Skeletal muscle cell (primary cell): Measurements from ENCODE around the gene PPP1R13L.
A peak's percentile ranks its signal among the peaks of the same experiment; 100 is the strongest.

Experiments
- DNase-seq: peaks from one replicate; pipeline ENCODE4 v3.0.0-alpha.2; 2010; ENCODE audit warnings: low read depth
- H3K4me3 ChIP-seq: 2 replicates; pipeline ENCODE4 v1.5.1; 2011; ENCODE audit warnings: low read depth, mild to moderate bottlenecking, control low read depth, low read length, moderate library complexity

Gene PPP1R13L

DNA sequence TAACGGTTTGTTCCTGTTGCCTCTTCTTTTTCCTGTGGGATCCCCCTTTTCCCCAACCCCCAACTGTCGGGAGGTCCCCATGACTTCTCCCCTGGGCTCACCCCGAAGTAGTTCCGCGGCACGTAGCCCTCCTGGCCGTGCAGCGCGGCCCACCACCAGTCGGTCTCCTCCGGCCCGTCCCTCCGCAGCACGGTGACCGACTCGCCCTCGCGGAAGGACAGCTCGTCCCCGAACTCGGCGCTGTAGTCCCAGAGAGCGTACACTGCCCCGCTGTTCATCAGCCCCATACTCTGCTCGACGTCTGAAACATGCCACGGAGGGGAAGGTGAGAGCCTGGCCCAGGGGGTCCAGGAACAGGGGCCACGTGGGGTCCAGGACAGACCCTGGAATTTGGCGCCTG, 22.4 kb downstream of the PPP1R13L start:
- DNase-seq = no peak
- H3K4me3 ChIP-seq = no peak overlapping the region

DNA sequence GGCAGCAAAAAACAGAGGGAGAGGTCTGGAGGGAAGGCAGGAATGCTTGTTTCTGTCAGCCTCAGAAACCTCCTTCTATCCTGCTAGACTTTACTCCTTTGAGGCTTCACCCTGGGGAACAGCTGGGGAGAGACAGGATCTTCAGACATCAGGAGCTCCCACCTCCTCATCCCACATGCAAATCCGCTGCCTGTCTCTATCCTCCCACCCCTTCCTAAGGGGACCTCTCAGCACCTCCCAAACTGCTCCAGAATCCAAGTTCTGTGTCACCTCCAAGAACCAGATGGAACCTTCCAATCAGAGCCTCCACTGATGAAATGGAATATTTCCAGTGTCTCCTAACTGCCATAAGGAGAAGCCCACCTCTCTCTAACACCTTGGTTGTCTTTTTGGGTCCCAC, 24.8 kb downstream of the PPP1R13L start:
- no peak for DNase-seq
- no peak overlapping the region for H3K4me3 ChIP-seq

DNA sequence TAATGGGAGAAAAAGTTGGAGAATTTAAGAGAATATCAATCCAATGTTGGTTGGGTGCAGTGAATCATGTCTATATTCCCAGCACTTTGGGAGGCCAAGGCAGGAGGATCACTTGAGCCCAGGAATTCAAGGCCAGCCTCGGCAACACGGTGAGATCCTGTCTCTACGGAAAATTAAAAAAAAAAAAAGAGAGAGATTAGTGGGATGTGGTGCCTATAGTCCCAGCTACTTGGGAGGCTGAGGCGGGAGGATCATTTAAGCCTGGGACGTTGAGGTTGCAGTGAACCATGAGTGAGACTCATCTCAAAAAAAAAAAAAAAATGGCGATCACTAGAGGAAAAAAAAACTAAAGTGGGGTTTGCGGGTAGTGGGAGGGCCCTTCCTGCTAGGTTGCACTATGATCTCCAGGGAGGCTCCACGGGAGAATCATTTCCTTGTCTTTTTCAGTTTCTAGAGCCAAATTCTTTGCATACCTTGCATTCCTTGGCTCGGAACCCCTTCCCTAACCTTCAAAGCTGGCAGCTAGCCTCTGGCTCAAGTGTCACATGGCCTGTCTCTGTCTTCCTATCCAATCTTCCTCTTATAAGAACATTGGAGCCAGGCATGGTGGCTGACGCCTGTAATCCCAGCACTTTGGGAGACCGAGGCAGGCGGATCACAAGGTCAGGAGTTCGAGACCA, 28.7 kb downstream of the PPP1R13L start:
- DNase-seq = peak; percentile 75
- H3K4me3 ChIP-seq = no peak overlapping the region

DNA sequence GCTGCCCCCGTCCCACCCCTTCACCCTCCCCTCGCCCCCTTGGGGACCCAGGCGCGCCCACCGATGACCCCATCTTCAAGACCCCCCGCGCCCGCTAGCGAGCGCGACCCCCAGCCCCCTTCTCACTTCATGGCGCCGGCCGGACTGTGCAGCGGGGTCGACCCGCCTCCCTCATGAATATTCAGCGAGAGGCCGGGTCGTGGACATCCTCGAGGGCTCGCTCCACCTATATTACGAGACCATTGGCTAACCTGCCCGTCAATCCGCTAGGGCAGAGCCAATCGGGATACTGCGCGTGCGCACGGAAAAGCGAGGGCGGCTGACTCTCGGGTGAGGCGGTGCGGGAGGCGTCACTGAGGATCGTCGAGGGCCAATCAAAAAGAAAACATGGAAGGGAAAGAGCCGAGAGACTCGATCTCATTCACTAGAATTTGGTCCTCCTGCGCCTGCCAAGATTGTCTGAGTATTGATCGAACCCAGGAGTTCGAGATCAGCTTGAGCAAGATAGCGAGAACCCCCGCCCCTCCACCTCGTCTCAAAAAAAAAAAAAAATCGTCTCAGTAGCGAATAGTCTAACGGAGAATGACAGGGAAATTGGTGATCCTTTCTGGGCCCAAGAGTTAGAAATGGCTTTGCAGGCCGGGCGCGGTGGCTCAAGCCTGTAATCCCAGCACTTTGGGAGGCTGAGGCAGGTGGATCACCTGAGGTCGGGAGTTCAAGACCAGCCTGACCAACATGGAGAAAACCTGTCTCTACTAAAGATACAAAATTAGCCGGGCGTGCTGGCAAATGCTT, 34.3 kb downstream of the PPP1R13L start, which contains the start of gene ERCC2:
ERCC2 (minus strand) TSS at position 164 of the 795 bp plus-strand sequence; CDS start at position 131, 33 bp downstream.
- peak; percentile 95 for DNase-seq
- peak within 1 kb of the TSS; percentile 77 for H3K4me3 ChIP-seq

DNA sequence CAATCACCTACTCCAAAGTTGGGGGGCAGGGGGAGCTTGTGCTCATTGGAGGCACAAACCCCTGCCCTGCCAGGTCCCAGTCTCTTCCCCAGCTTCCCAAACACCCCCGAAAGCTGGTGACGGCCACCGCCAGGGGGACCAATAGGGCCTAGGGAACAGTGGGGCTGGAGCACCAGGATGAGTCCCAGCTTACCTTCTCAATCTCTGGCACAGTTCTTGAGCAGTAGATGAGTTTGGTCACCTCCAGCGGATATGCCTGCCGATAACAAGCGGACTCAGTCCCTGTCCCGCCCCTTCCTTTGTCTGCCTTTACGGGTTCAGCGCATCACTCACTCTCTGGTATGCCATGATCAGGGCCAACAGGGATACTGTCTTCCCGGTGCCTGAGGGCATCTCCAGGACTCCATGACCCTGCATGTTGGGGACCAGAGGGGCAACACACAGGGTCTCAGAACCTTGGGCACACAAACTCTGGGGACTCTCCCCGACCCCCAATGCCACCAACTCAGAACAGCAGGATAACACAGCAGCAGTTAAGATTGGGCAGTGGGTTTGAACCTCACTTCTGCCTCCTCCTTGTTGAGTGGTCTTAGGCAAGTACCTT, 36.0 kb downstream of the PPP1R13L start:
- no peak for DNase-seq
- H3K4me3 ChIP-seq = no peak overlapping the region

DNA sequence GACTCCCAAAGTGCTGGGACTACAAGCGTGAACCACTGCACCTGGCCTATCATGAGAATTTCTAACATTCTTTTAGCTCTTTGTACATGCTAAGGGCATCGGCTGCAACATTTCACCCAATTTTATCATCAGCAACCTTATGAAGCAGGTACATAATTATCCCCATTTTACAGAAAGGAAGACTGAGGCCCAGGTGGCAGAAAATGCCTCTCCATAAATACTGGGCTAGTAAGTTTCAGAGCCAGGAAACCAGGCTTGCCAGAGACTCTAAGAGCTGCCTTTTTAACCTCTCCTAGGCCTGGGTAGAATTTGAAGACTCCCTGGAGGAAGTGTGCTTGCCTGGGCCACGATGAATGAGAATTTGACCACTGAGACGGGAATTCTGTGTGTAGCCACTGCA, 36.7 kb downstream of the PPP1R13L start:
- DNase-seq = no peak
- no peak overlapping the region for H3K4me3 ChIP-seq

DNA sequence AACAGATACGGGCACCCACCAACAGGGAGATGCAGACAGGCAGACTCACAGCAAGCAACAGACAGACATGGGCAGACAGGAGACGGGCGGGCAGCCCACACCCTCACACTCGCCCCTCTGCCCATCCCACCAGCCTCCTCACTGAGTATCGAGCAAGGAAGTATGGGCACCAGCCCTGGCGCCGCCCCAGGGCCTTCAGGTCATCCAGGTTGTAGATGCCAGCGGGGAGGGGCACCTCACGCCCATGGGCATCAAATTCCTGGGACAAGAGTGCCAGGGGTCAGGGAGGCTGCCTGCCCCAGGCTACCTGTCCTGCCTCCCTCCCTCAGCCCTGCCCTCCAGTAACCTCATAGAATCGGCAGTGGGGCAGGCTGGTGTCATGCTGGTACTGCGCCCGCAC, 40.2 kb downstream of the PPP1R13L start:
- DNase-seq = no peak
- H3K4me3 ChIP-seq = no peak overlapping the region

DNA sequence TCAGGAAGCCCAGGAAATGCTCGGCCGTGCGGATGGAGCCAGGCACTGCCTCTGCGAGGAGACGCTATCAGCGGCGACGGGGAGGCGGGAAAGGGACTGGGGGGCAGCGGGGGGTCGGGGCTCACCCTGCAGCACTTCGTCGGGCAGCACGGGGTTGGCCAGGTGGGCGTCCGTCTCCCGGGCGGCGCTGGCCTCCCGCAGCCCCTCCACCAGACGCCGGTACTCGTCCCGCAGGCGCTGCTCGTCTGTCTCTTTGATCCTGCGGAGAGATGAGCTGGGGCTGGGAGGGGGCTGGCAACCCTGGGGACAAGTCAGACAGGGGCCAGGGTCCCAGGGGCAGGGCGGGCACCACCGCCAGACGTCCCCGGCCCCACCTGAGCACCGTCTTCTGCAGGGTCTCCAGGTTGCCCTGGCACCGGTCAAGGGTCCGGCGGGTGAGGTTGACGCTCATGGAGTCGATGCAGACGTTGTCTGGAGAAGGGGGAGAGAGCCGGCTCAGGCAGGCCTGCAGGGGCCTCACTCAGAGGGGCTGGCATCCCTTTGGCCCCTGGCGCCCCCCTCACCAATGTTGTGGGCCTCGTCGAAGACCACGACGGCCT, 40.9 kb downstream of the PPP1R13L start:
- DNase-seq = no peak
- no peak overlapping the region for H3K4me3 ChIP-seq

DNA sequence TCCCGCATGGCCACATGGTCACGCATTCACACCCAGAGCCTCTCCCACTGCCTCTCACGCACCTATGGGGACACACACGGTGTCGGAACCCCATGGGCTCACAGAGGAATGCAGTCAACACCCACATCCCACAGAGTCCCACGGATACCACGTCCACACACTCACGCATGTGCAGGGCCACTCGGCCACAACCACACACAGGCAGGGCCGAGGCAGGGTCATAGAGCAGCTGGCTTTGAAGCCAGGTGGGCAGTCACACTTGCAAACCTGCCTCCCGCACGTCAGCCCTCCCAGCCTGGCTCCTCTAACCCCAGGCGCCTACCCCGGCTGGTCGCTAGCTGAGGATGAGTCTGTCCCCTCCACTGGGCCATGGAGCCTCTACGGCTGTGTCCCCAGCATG, 42.6 kb downstream of the PPP1R13L start:
- no peak overlapping the region for H3K4me3 ChIP-seq
- DNase-seq = no peak

DNA sequence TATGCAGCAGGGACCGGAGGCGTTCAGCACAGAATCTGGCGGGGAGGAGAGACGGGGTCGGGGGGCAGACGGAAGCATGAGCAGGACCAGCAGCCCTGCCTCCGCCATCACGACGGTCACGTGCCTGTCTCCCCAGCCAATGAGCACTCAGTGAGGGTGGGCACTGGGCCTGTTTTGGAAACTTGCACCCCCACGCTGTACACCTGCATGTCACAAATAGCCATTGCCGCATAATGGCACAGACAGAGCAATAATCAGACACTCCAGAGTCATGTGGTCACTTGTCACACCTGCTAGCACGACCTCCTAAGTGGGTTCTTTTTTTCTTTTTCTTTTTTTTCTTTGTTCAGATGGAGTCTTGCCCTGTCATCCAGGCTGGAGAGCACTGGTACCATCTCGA, 43.3 kb downstream of the PPP1R13L start:
- no peak for DNase-seq
- no peak overlapping the region for H3K4me3 ChIP-seq

DNA sequence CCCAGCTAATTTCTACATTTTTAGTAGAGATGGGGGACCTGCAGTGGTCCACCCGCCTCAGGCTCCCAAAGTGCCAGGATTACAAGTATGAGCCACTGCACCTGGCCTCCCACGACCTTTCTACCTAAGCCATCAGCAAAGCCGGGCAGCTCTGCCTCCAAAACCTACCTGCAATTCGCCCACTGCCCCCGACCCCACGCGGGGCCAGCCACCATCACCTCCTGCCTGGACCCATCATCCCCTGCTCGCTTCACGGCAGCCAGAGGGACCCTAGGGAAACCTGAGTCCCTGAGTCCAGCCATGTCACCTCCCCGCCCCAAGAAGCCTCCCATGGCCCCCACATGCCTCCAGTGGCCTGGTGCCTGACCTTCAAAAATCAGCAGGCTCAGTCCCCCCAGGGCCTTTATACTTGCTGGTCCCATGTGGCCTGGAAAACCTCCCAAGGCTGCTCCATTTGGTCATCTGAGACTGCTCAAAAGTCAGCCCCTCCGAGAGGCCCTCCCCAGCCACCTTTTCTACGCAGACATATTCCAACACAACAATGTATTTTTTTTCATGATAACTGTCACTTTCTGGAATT, 46.6 kb downstream of the PPP1R13L start:
- no peak for DNase-seq
- no peak overlapping the region for H3K4me3 ChIP-seq

DNA sequence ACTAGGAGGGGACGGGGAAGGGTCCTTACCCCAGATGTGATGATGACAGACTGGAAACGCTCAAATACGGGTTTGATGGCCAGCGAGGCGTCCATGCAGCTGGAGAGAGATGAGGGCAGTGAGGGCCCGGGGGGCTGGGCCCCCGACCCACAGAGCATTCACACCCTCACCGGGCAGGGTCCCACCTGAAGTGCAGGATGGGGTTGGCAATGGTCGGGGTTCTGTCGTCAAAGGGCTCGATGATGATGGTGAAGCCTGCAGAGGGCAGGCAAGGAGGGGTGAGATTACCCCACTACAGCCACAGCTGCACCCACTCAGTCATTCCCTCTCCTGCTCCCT, 47.5 kb downstream of the PPP1R13L start:
- no peak overlapping the region for H3K4me3 ChIP-seq
- no peak for DNase-seq

DNA sequence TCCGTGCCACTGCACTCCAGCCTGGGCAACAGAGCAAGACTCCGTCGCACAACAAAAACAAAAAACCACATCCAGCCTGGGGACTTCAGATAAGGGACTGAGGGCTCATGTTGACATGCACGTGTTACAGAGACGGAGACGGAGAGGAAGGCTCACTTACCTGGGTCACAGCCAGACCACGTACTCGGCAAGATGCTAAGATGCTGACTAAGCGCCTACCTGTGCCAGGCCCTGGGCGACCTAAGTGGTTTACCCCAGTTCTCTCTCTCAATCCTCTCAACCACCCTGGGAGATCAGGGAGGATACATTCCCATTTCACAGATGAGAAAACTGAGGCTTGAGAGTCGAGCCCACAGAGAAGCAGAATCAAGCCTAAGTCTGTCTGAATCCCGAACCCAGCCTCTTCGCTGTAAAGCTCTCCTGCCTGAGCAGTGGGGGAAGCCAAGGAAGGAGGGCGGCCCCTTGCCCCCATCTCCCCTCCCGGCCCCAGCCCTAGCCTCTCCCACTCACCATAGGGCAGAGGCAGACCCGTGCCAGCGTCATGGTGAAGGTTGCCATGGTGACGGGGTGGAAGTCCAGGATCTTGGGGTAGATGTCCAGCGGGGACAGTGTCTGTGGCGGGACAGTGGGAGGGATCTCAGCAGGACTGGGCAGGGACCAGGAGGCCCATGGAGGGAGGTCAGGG, 48.0 kb downstream of the PPP1R13L start:
- no peak for DNase-seq
- no peak overlapping the region for H3K4me3 ChIP-seq

DNA sequence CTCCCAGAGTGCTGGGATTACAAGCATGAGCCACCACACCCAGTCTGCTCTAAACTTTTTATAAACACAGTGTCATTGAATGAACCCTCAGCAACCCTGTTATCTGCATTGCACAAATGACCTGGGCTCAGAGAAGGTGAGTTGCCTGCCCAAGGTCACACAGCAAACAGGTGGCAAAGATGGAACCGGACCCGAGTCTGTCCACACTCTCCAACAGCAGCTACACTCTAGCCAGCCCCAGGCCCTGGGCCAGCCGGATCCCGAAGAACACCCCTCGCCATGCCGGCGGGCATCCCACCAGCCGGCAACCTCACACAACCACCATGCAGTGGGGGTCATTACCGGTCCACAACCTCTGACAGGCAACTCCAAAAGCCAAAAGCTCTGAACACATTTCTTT, 49.0 kb downstream of the PPP1R13L start:
- H3K4me3 ChIP-seq = no peak overlapping the region
- no peak for DNase-seq

DNA sequence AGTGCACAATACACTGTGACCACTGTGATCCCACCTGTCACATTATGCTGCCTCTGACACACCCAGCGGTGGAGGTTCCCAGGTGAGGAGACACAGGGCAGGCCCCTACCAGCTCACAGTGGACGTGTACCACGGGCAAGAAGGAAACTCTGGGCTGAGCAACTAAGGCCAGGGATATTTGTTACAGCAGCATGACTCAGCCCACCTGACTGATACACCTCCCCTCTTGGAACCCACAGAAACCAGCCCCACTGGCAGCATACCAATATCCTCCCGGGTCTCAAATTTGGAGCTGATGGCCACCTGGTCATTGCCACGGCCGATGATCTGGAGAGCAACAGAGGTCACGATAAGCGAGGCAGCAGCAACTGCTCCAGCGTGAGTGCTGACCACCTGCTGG, 49.5 kb downstream of the PPP1R13L start:
- H3K4me3 ChIP-seq = no peak overlapping the region
- no peak for DNase-seq

DNA sequence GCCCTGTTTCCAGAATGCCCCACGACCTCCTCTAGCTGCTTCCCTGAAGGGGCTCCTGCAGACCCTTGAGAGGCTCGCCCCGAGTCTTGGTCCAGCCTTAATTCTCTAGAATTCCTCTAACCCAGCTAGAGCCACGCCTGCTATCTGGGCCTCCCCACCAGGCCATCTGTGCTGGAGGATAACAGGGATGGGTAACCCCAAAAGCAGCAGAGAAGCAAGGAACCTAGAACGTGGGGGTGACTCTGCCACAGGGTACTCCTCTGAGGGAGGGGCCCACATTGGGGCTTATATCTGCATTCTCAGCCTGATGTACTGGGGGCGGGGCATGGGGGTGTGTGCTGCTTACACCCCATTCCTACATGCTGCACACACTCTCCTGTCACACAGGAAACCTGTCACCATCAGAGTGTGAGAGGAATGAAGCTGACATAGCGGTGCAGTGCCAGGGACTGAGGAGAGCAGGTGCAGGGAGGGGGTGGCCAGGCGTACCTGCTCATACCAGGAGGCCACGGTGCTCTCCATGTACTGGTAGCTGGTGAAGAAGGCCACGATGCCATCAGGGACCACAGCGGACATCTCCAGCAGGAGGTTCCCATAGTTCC, 50.5 kb downstream of the PPP1R13L start:
- DNase-seq = no peak
- H3K4me3 ChIP-seq = no peak overlapping the region

DNA sequence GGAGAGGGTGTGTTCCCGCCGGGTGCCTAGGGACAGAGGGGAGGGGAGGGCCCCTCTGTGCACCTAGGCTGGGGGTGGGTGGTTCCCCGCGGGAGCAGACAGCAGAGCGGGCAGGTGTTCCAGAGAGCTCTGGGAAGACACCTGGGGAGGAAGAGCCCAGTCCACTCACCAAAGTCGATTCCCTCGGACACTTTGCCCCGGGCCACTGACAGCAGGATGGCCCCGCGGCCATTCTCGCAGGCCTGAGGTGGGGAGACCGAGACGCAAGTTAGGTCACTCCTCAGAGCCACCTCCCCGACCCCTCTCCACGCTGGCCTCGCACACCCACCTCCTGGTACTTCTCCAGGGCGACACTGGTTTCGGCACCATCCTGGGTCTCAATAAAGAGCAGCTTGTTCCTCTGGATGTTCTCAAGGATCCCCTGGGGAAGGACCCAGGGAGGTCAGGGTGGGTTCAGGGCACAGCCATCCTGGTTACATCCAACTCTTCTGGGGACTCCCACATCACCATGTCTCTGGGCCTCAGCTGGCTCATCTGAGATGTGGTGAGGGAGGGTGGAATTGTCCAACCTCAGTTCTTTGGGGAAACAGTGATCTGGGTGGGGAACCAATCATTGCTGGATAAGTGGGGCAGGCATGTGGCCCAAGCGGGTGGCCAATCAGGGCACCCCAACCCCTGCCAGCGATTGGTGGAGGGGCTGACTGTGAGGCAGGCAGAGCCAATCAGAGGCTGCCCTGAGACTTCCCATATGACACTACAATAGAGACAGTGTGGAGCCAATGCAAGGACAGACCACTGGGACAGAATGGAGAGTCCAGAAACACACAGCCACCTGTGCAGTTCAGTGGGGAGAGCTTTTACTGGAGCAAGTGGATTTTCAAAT, 51.7 kb downstream of the PPP1R13L start:
- no peak for DNase-seq
- no peak overlapping the region for H3K4me3 ChIP-seq

DNA sequence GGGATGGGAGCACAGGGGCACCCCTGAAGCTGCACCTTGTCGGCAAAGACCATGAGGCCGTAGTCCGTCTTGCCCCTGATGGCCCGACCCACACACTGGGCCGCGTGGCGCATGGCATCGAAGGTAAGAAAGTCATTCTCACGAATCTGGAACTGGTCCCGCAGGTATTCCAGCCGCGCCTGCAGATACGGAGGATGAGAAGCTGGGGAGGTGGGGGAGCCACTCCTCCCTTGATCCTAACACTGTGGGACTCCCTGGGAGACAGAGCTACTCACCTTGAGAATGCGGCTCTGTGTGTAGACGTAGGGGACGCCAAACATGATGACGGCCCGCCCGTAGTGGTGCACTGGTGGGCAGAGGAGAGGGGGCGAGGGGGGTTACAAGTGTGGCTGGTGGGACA, 52.4 kb downstream of the PPP1R13L start:
- no peak overlapping the region for H3K4me3 ChIP-seq
- DNase-seq = no peak
